HCT116 (cell line): Measurements from ENCODE around the gene HERC6. TPM values are rescaled to one million over a fixed set of nuclear protein-coding genes. Genes with fewer than 3 reads are reported as not detected.

Experiments used
- ATAC-seq: fragments of 200-7000 bp; cut with Tn5 transposase; 2 replicates; pipeline ENCODE4 v1.9.1; 2020; ENCODE audit warnings: mild to moderate bottlenecking, moderate library complexity
- BruUV-seq: library from RNA; stranded (reverse); fragments of 400-500 nt; replicated peaks from 2 replicates; lab custom pipeline; 2021; lab: Mats Ljungman, UMichigan
- CTCF ChIA-PET: fragments of 300-600 bp; sonication (Branson Sonifier 250); formaldehyde crosslinking; loops from one replicate; lab custom pipeline; 2021; ENCODE audit warnings: antibody characterized with exemption; lab: Charles Lee
- POLR2A ChIA-PET: fragments of 300-600, 350-600 bp; sonication (Branson Sonifier 250); formaldehyde crosslinking; loops from one replicate; lab custom pipeline; 2021; ENCODE audit warnings: antibody characterized with exemption; lab: Charles Lee
- RAD21 ChIA-PET, 2 experiments: fragments of 300-600 bp; sonication (Branson Sonifier 250); formaldehyde crosslinking; loops; one replicate each; lab custom pipeline; 2023; ENCODE audit warnings: low total read pairs in 2 of 2; ENCODE audit not compliant: uncharacterized antibody in 2 of 2, unreplicated experiment in 2 of 2, low non-redundant PET in 1 of 2; lab: Charles Lee
- DNase-seq: peaks from one replicate; pipeline ENCODE4 v3.0.0-alpha.2; 2010; ENCODE audit warnings: low read depth, low spot score
- H2AFZ ChIP-seq: fragments of 200-600 bp; shearing (Covaris generic), sonication (generic); 2 replicates; pipeline ENCODE4 v1.6.1; 2017; ENCODE audit warnings: low read depth, mixed run types, mixed read lengths, antibody characterized with exemption, low read length; ENCODE audit not compliant: poor library complexity, severe bottlenecking
- H3K27ac ChIP-seq: 2 replicates; pipeline ENCODE4 v1.5.1; 2012; ENCODE audit warnings: low read depth, low read length
- H3K27me3 ChIP-seq: fragments of 200-600 bp; sonication (generic); 2 replicates; pipeline ENCODE4 v1.6.1; 2016; ENCODE audit warnings: mixed run types, low read length, mixed read lengths; ENCODE audit not compliant: insufficient read depth
- H3K36me3 ChIP-seq, 2 experiments: fragments of 200-500 bp in 1 of 2; fragments of 200-600 bp in 1 of 2; sonication (Bioruptor generic) in 1 of 2; sonication (generic) in 1 of 2; 2 replicates each; pipeline versions ENCODE4 v1.5.1 to v1.6.1; 2014 to 2016; ENCODE audit warnings: low read length in 2 of 2, inconsistent platforms in 1 of 2, mixed read lengths in 1 of 2, mixed run types in 1 of 2; ENCODE audit not compliant: insufficient read depth in 2 of 2, control insufficient read depth in 1 of 2
- H3K4me1 ChIP-seq, 2 experiments: fragments of 200-600 bp in 1 of 2; sonication (generic) in 1 of 2; 2 replicates each; pipeline versions ENCODE4 v1.5.1 to v1.6.1; 2012 to 2017; ENCODE audit warnings: low read length in 2 of 2, inconsistent platforms in 1 of 2, mild to moderate bottlenecking in 1 of 2, mixed read lengths in 1 of 2, mixed run types in 1 of 2, moderate library complexity in 1 of 2; ENCODE audit not compliant: insufficient read depth in 2 of 2, control insufficient read depth in 1 of 2
- H3K4me2 ChIP-seq: fragments of 200-600 bp; sonication (generic); 2 replicates; pipeline ENCODE4 v1.6.1; 2017; ENCODE audit warnings: mixed run types, low read length, mixed read lengths
- H3K4me3 ChIP-seq, 2 experiments: fragments of 200-600 bp in 1 of 2; sonication (generic) in 1 of 2; replicated peaks in 1 of 2; 2 replicates each; pipeline ENCODE4 v1.5.1; 2011 to 2016; ENCODE audit warnings: low read length in 2 of 2, control low read depth in 1 of 2, low read depth in 1 of 2, mild to moderate bottlenecking in 1 of 2, mixed read lengths in 1 of 2, mixed run types in 1 of 2
- H3K79me2 ChIP-seq: fragments of 200-600 bp; sonication (generic); 2 replicates; pipeline ENCODE4 v1.6.1; 2017; ENCODE audit warnings: mild to moderate bottlenecking, mixed run types, low read length, moderate library complexity, mixed read lengths; ENCODE audit not compliant: insufficient read depth
- H3K9ac ChIP-seq: fragments of 200-600 bp; sonication (generic); 2 replicates; pipeline ENCODE4 v1.6.1; 2016; ENCODE audit warnings: low read length, mixed read lengths
- H3K9me2 ChIP-seq: fragments of 200-600 bp; sonication (generic), shearing (Covaris generic); 2 replicates; pipeline ENCODE4 v1.6.1; 2017; ENCODE audit warnings: mixed run types, mild to moderate bottlenecking, moderate library complexity; ENCODE audit not compliant: insufficient read depth
- H3K9me3 ChIP-seq, 2 experiments: fragments of 200-500 bp in 1 of 2; fragments of 200-600 bp in 1 of 2; sonication (Bioruptor generic) in 1 of 2; sonication (generic) in 1 of 2; 2 replicates each; pipeline ENCODE4 v1.6.1; 2014 to 2017; ENCODE audit warnings: low read length in 2 of 2, mixed read lengths in 2 of 2, inconsistent platforms in 1 of 2, low read depth in 1 of 2, mild to moderate bottlenecking in 1 of 2, mixed run types in 1 of 2, moderate library complexity in 1 of 2; ENCODE audit not compliant: control insufficient read depth in 1 of 2, insufficient read depth in 1 of 2
- H4K20me1 ChIP-seq: fragments of 200-600 bp; sonication (generic), shearing (Covaris generic); 2 replicates; pipeline ENCODE4 v1.6.1; 2017; ENCODE audit warnings: mixed run types, mild to moderate bottlenecking, moderate library complexity; ENCODE audit not compliant: insufficient read depth
- ATF3 ChIP-seq: IDR thresholded peaks from 2 replicates; pipeline ENCODE4 v1.6.1; 2012
- CBX3 ChIP-seq: IDR thresholded peaks from 2 replicates; pipeline ENCODE4 v1.6.1; 2012; ENCODE audit warnings: low read depth
- CEBPB ChIP-seq: IDR thresholded peaks from 2 replicates; pipeline ENCODE4 v1.6.1; 2012; ENCODE audit warnings: low read depth
- CTCF ChIP-seq, 3 experiments: fragments of 200-600 bp in 1 of 3; sonication (generic) in 1 of 3; IDR thresholded peaks in 2 of 3; conservative IDR thresholded peaks in 1 of 3; 2 replicates each; pipeline ENCODE4 v1.5.1; 2012 to 2017; ENCODE audit warnings: low read depth in 2 of 3, low read length in 2 of 3, antibody characterized with exemption in 1 of 3, borderline replicate concordance in 1 of 3, control low read depth in 1 of 3, mild to moderate bottlenecking in 1 of 3, mixed read lengths in 1 of 3, mixed run types in 1 of 3, moderate library complexity in 1 of 3; ENCODE audit not compliant: insufficient read depth in 1 of 3
- EGR1 ChIP-seq: IDR thresholded peaks from 2 replicates; pipeline ENCODE4 v1.6.1; 2012; ENCODE audit warnings: low read depth
- EZH2phosphoT487 ChIP-seq: fragments of 200-600 bp; IDR thresholded peaks from 2 replicates; pipeline ENCODE4 v1.6.1; 2018; ENCODE audit warnings: antibody characterized with exemption, borderline replicate concordance
- FOSL1 ChIP-seq: IDR thresholded peaks from 2 replicates; pipeline ENCODE4 v1.6.1; 2012; ENCODE audit warnings: low read depth
- JUND ChIP-seq: IDR thresholded peaks from 2 replicates; pipeline ENCODE4 v1.6.1; 2012
- MAX ChIP-seq: IDR thresholded peaks from 2 replicates; pipeline ENCODE4 v1.6.1; 2012
- POLR2AphosphoS5 ChIP-seq: IDR thresholded peaks from 2 replicates; pipeline ENCODE4 v1.6.1; 2011; ENCODE audit warnings: mild to moderate bottlenecking, low read depth, low read length, moderate library complexity
- RAD21 ChIP-seq: IDR thresholded peaks from 2 replicates; pipeline ENCODE4 v1.6.1; 2012; ENCODE audit warnings: low read depth, mild to moderate bottlenecking
- REST ChIP-seq: IDR thresholded peaks from 2 replicates; pipeline ENCODE4 v1.6.1; 2012; ENCODE audit warnings: low read depth
- SIN3A ChIP-seq: IDR thresholded peaks from 2 replicates; pipeline ENCODE4 v1.6.1; 2012; ENCODE audit warnings: low read depth
- SP1 ChIP-seq: IDR thresholded peaks from 2 replicates; pipeline ENCODE4 v1.6.1; 2012; ENCODE audit warnings: low read depth
- TCF7L2 ChIP-seq: IDR thresholded peaks from 2 replicates; pipeline ENCODE4 v1.7.0; 2011; ENCODE audit warnings: borderline replicate concordance, inconsistent platforms; ENCODE audit not compliant: insufficient read depth, insufficient read length; ENCODE audit errors: extremely low read depth
- YY1 ChIP-seq: IDR thresholded peaks from 2 replicates; pipeline ENCODE4 v1.6.1; 2011; ENCODE audit warnings: low read length, low read depth, moderate library complexity, mild to moderate bottlenecking; ENCODE audit not compliant: insufficient replicate concordance; ENCODE audit errors: extremely low read depth
- ZBTB33 ChIP-seq: IDR thresholded peaks from 2 replicates; pipeline ENCODE4 v1.6.1; 2011; ENCODE audit warnings: mild to moderate bottlenecking, low read length, moderate library complexity; ENCODE audit not compliant: insufficient replicate concordance; ENCODE audit errors: extremely low read depth
- ZFX ChIP-seq: fragments of 450-650 bp; IDR thresholded peaks from 2 replicates; pipeline ENCODE4 v1.6.1; 2017
- ZNF274 ChIP-seq: fragments of 200-500 bp; sonication (Bioruptor generic); IDR thresholded peaks from 2 replicates; pipeline ENCODE4 v1.6.1; 2014; ENCODE audit warnings: mild to moderate bottlenecking, low read depth, low read length, inconsistent platforms
- intact Hi-C: fragments of 100-400 bp; cut with micrococcal nuclease; formaldehyde crosslinking; loops from 2 replicates; pipeline ENCODE4 v1.10.0; 2022
- total RNA-seq: library from RNA; stranded (reverse); gene quantifications from one replicate; pipeline ENCODE4 v1.2.1, GENCODE V29; 2021; ENCODE audit not compliant: unreplicated experiment

Gene HERC6
- total RNA-seq, 1 experiment from 2014 or later = 4.9 TPM

- ATAC-seq (no peak), DNase-seq (no peak)
- Histone ChIP-seq H3K4me3 (no peak overlapping the region), H3K4me1 (no peaks in the 10 kb centered on the region), H2AFZ (no peak overlapping the region), H3K4me2 (no peak overlapping the region), H4K20me1 (no peaks in the 10 kb centered on the region), H3K9me2 (no peaks in the 10 kb centered on the region), H3K9me3 (no peaks in the 10 kb centered on the region), H3K27ac (no peak overlapping the region), H3K27me3 (no peaks in the 10 kb centered on the region), H3K36me3 (no peaks in the 10 kb centered on the region), H3K79me2 (no peaks in the 10 kb centered on the region), H3K9ac (no peak overlapping the region)
- BruUV-seq = no TSS peak
- RAD21 ChIA-PET = no interaction called here
- TF ChIP-seq RAD21 = no peak
- no peak for TF ChIP-seq CBX3
- no peak for TF ChIP-seq TCF7L2
- no peak for TF ChIP-seq SIN3A
- no peak for TF ChIP-seq ZFX
- TF ChIP-seq EGR1 = no peak
- TF ChIP-seq EZH2phosphoT487 = no peak
- TF ChIP-seq MAX = no peak
- TF ChIP-seq YY1 = no peak
- no peak for TF ChIP-seq SP1
- no peak for TF ChIP-seq ATF3
- no peak for TF ChIP-seq FOSL1
- no peak for TF ChIP-seq CEBPB
- TF ChIP-seq CTCF (IDR thresholded peaks at IDR 0.05 in 2 of 3, conservative IDR thresholded peaks at IDR 0.05 in 1 of 3; ENCODE audit: borderline replicate concordance in 1 of 3, insufficient read depth in 1 of 3, low read depth in 2 of 3, low read length in 2 of 3) = no peak
- no peak for TF ChIP-seq ZNF274
- no peak for TF ChIP-seq JUND
- TF ChIP-seq ZBTB33 = no peak
- TF ChIP-seq REST = no peak
- no peak for TF ChIP-seq POLR2AphosphoS5
- POLR2A ChIA-PET = no interaction called here
- intact Hi-C loops = no loop called here
- CTCF ChIA-PET = no interaction called here
Measured at GRCh38 chr4:88398381-88398780, 19.7 kb downstream of the HERC6 start.
